ENCODE measurements around the gene LZIC. TPM values are rescaled to one million over a fixed set of nuclear protein-coding genes. Genes with fewer than 3 reads are reported as not detected.

Gene LZIC
- total and polyA plus RNA-seq, 2 of the 8 experiments (the other 6 are each of a cell fraction or from before 2014, with no cell fraction given), result 4.8 to 20.3 TPM

GRCh38 chr1:9942939-9943788 is at the start of gene LZIC, which contains the start of gene NMNAT1 (continued):
- TF ChIP-seq CHD7 (IDR thresholded peaks at IDR 0.05; ENCODE audit: insufficient replicate concordance, low read length) (peak; percentile 63), RAD21 (IDR thresholded peaks at IDR 0.05 in 1 of 2, conservative IDR thresholded peaks at IDR 0.05 in 1 of 2; ENCODE audit: low read depth in 2 of 2, low read length in 2 of 2) (peak in 1 of 2 experiments; percentile 15; a peak in 1 of 4 replicates), CBX5 (IDR thresholded peaks at IDR 0.05; ENCODE audit: low read depth, low read length) (no peak), SIRT6 (IDR thresholded peaks at IDR 0.05; ENCODE audit: low read length) (no peak), GABPA (IDR thresholded peaks at IDR 0.05; ENCODE audit: borderline replicate concordance, insufficient read depth, low read length) (peak; percentile 100), TCF12 (IDR thresholded peaks at IDR 0.05; ENCODE audit: low read depth, low read length) (0 out of 2 replicates have a peak, but pooled peaks have one; percentile 35), SP2 (IDR thresholded peaks at IDR 0.05; ENCODE audit: low read length) (no peak), BACH1 (IDR thresholded peaks at IDR 0.05; ENCODE audit: low read length) (no peak), CREB1 (IDR thresholded peaks at IDR 0.05) (peak; percentile 80), TEAD4 (IDR thresholded peaks at IDR 0.05; ENCODE audit: low read depth, low read length) (no peak)
